GM12801 (cell line): ENCODE results near the gene FOXN4.

Source experiments
- TF ChIP-seq, protein P1 (sequence below): IDR thresholded peaks from one replicate; pipeline ENCODE4 v1.5.1; 2011; ENCODE audit warnings: control low read depth; ENCODE audit not compliant: insufficient read length; ENCODE audit errors: extremely low read depth

Gene FOXN4

DNA sequence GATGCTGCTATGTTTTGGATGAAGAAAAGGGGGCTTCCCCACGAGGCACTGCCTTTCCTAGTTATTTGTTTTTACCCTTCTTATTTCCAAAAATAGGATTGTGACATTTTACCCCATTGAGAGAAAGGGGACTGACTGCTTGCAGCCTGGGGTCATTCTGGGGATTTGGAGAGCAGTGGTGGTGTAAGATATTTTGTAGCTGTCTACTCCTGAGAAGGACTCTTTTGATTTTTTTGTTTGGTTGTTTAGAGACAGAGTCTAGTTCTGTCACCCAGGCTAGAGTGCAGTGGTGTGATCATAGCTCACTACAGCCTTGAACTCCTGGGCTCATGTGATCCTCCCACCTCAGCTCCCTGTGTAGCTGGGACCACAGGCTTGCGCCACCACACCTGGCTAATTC lies 78.9 kb downstream of the FOXN4 start:
- TF ChIP-seq, protein P1, sequence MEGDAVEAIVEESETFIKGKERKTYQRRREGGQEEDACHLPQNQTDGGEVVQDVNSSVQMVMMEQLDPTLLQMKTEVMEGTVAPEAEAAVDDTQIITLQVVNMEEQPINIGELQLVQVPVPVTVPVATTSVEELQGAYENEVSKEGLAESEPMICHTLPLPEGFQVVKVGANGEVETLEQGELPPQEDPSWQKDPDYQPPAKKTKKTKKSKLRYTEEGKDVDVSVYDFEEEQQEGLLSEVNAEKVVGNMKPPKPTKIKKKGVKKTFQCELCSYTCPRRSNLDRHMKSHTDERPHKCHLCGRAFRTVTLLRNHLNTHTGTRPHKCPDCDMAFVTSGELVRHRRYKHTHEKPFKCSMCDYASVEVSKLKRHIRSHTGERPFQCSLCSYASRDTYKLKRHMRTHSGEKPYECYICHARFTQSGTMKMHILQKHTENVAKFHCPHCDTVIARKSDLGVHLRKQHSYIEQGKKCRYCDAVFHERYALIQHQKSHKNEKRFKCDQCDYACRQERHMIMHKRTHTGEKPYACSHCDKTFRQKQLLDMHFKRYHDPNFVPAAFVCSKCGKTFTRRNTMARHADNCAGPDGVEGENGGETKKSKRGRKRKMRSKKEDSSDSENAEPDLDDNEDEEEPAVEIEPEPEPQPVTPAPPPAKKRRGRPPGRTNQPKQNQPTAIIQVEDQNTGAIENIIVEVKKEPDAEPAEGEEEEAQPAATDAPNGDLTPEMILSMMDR: no peak

DNA sequence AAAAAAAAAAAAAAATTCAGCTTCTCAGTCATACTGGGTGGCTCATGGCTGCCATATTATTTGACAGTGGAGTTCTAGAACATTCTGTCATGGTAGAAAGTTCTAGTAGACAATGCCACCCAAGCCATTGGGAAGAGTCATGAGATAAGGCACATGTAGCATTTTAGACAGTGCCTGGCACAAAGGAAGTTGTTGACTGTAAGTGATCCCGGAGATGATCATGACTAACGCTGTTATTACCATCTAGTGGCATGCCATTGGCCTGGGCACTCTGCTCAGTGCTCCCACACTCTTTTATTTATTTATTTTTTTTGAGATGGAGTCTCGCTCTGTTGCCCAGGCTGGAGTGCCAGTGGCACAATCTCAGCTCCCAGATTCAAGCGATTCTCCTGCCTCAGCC lies 80.4 kb downstream of the FOXN4 start:
- TF ChIP-seq, protein P1: no peak
